HepG2 (cell line): ENCODE measurements around the gene TUBB3. TPM values are rescaled to one million over a fixed set of nuclear protein-coding genes. Genes with fewer than 3 reads are reported as not detected.

Experiments
- ATAC-seq: fragments of 200-7000 bp; cut with Tn5 transposase; 3 replicates; pipeline ENCODE4 v1.9.1; 2020; ENCODE audit warnings: mild to moderate bottlenecking, moderate library complexity
- BruUV-seq: library from RNA; stranded (reverse); fragments of 400-500 nt; replicated peaks from 2 replicates; lab custom pipeline; 2021; lab: Mats Ljungman, UMichigan
- CTCF ChIA-PET: fragments of 300-600 bp; formaldehyde crosslinking; extraction: SDS; loops from one replicate; lab custom pipeline; 2021; ENCODE audit warnings: low total read pairs, inconsistent platforms, low intra/inter-chr PET ratio; lab: Yijun Ruan, JAX
- POLR2A ChIA-PET: fragments of 350-600 bp; sonication (Branson Sonifier 250); formaldehyde crosslinking; loops from one replicate; lab custom pipeline; 2020; ENCODE audit warnings: antibody characterized with exemption, inconsistent platforms; lab: Yijun Ruan, JAX
- DNase-seq: peaks from one replicate; pipeline ENCODE4 v3.0.0-alpha.2; 2015; ENCODE audit warnings: low spot score
- FAIRE-seq: peaks from 3 replicates; lab custom pipeline; 2011; peaks lifted over from hg19 to GRCh38; lab: Jason Lieb, UNC
- H2AFZ ChIP-seq: one replicate; pipeline ENCODE4 v1.6.1; 2011; ENCODE audit warnings: low read length, inconsistent platforms
- H3K27ac ChIP-seq: fragments of 300-600 bp; 3 replicates; pipeline ENCODE4 v1.8.0; 2011; ENCODE audit warnings: mixed run types, mild to moderate bottlenecking, mixed read lengths, low read length, inconsistent platforms; ENCODE audit not compliant: insufficient read depth; ENCODE audit errors: extremely low read length
- H3K27me3 ChIP-seq, 2 experiments: fragments of 200-600 bp in 1 of 2; 2 replicates in 1 of 2; 3 replicates in 1 of 2; pipeline versions ENCODE4 v1.6.0 to v1.8.0; 2011; ENCODE audit warnings: low read length in 2 of 2, mild to moderate bottlenecking in 2 of 2, moderate library complexity in 2 of 2, inconsistent platforms in 1 of 2; ENCODE audit not compliant: insufficient read depth in 2 of 2, control insufficient read depth in 1 of 2
- H3K36me3 ChIP-seq, 2 experiments: fragments of 200-600 bp in 1 of 2; replicated peaks in 1 of 2; 2 replicates in 1 of 2; 3 replicates in 1 of 2; pipeline versions ENCODE4 v1.5.1 to v1.8.0; 2011; ENCODE audit warnings: low read length in 2 of 2, inconsistent platforms in 1 of 2; ENCODE audit not compliant: insufficient read depth in 2 of 2, control insufficient read depth in 1 of 2
- H3K4me1 ChIP-seq: 2 replicates; pipeline ENCODE4 v1.5.1; 2012; ENCODE audit warnings: low read length, inconsistent platforms; ENCODE audit not compliant: insufficient read depth
- H3K4me2 ChIP-seq: 2 replicates; pipeline ENCODE4 v1.6.0; 2011; ENCODE audit warnings: low read depth, low read length, inconsistent platforms
- H3K4me3 ChIP-seq, 3 experiments: fragments of 200-600 bp in 1 of 3; sonication (generic), shearing (Covaris generic) in 1 of 3; replicated peaks in 1 of 3; 2 replicates each; pipeline ENCODE4 v1.5.1; 2011 to 2016; ENCODE audit warnings: low read length in 3 of 3, inconsistent platforms in 2 of 3, low read depth in 2 of 3, mild to moderate bottlenecking in 2 of 3, control low read depth in 1 of 3, mixed read lengths in 1 of 3; ENCODE audit not compliant: insufficient read depth in 1 of 3
- H3K79me2 ChIP-seq: one replicate; pipeline ENCODE4 v1.6.1; 2011; ENCODE audit warnings: low read length, inconsistent platforms; ENCODE audit not compliant: insufficient read depth
- H3K9ac ChIP-seq: 2 replicates; pipeline ENCODE4 v1.6.0; 2011; ENCODE audit warnings: mild to moderate bottlenecking, low read depth, low read length, inconsistent platforms; ENCODE audit not compliant: insufficient read depth
- H3K9me3 ChIP-seq: 2 replicates; pipeline ENCODE4 v1.5.1; 2012; ENCODE audit warnings: mild to moderate bottlenecking, low read length
- H4K20me1 ChIP-seq: 2 replicates; pipeline ENCODE4 v1.6.0; 2011; ENCODE audit warnings: inconsistent platforms, mild to moderate bottlenecking, low read length, moderate library complexity; ENCODE audit not compliant: insufficient read depth
- ARNTL ChIP-seq: sonication (generic); formaldehyde crosslinking; IDR thresholded peaks from 2 replicates; pipeline ENCODE4 v1.4.0; 2020; ENCODE audit warnings: mild to moderate bottlenecking, missing genetic modification reagents
- ATAD3A ChIP-seq: sonication (generic); formaldehyde crosslinking; IDR thresholded peaks from 2 replicates; pipeline ENCODE4 v1.4.0; 2020; ENCODE audit warnings: missing genetic modification reagents
- GABPB1 ChIP-seq: IDR thresholded peaks from 2 replicates; pipeline ENCODE4 v1.6.1; 2016; ENCODE audit warnings: mild to moderate bottlenecking, missing genetic modification reagents, moderate library complexity, missing compliant biosample characterization
- KDM5B ChIP-seq: sonication (generic); formaldehyde crosslinking; IDR thresholded peaks from 2 replicates; pipeline ENCODE4 v1.4.0; 2020; ENCODE audit warnings: missing genetic modification reagents, mild to moderate bottlenecking, borderline replicate concordance
- NCOR1 ChIP-seq: fragments of 200-600 bp; sonication (generic); IDR thresholded peaks from 2 replicates; pipeline ENCODE4 v1.7.0; 2017; ENCODE audit warnings: antibody characterized with exemption, low read length, borderline replicate concordance
- NR1H2 ChIP-seq: sonication (generic); formaldehyde crosslinking; IDR thresholded peaks from 2 replicates; pipeline ENCODE4 v1.8.1; 2022; ENCODE audit warnings: low read depth, missing genetic modification reagents, borderline replicate concordance
- ZBTB8A ChIP-seq: sonication (generic); formaldehyde crosslinking; IDR thresholded peaks from 2 replicates; pipeline ENCODE4 v1.4.0; 2020; ENCODE audit warnings: mild to moderate bottlenecking, low read depth, missing genetic modification reagents, borderline replicate concordance
- ZFP36L1 ChIP-seq: sonication (generic); formaldehyde crosslinking; IDR thresholded peaks from 2 replicates; pipeline ENCODE4 v1.8.0; 2022; ENCODE audit warnings: mild to moderate bottlenecking, missing genetic modification reagents, moderate library complexity
- ZNF44 ChIP-seq: sonication (generic); formaldehyde crosslinking; IDR thresholded peaks from 2 replicates; pipeline ENCODE4 v1.5.1; 2020; ENCODE audit warnings: mild to moderate bottlenecking, missing genetic modification reagents
- ZNF616 ChIP-seq: sonication (generic); formaldehyde crosslinking; IDR thresholded peaks from 2 replicates; pipeline ENCODE4 v1.5.0; 2020; ENCODE audit warnings: low read depth, mild to moderate bottlenecking, missing genetic modification reagents
- WGBS: methylation state at CpG from one replicate; pipeline ENCODE4 v1.1.6; 2017; ENCODE audit warnings: low lambda C conversion rate; 5-methylcytosine and 5-hydroxymethylcytosine counted together
- in situ Hi-C: cut with HindIII; loops from 2 replicates; pipeline ENCODE4 v1.10.0; 2017; ENCODE audit warnings: low pct_unique_long_range_greater_than_20kb; ENCODE audit not compliant: extremely low pct_ligation_motif_present
- intact Hi-C: fragments of 100-400 bp; cut with micrococcal nuclease; formaldehyde crosslinking; loops from one replicate; pipeline ENCODE4 v1.10.0; 2022; ENCODE audit not compliant: unreplicated experiment
- polyA plus RNA-seq, 8 experiments: library from polyadenylated mRNA; depleted of rRNA in 3 of 8; stranded (reverse) in 7 of 8; unstranded in 1 of 8; fragments of >200 nt; fragmentation: Illumina TruSeq in 4 of 8; extraction: Trizol in 4 of 8; gene quantifications; 2 replicates each; pipeline versions ENCODE4 v1.2.1 to v1.2.3, GENCODE V29; 2011 to 2016; ENCODE audit warnings: low read depth in 4 of 8, missing spikeins in 1 of 8, mixed read lengths in 1 of 8; ENCODE audit not compliant: insufficient read depth in 1 of 8
- total RNA-seq, 5 experiments: library from RNA; depleted of rRNA; stranded (reverse); fragments of >200 nt; fragmentation: Illumina TruSeq; extraction: Trizol; gene quantifications; 2 replicates each; pipeline ENCODE4 v1.2.3, GENCODE V29; 2016; ENCODE audit warnings: low read depth in 1 of 5

Gene TUBB3
- total and polyA plus RNA-seq, 2 of the 13 experiments (the other 11 are each of a cell fraction or from before 2014, with no cell fraction given): 110 to 185 TPM

GRCh38 chr16:89957216-89957785, 34.2 kb downstream of the TUBB3 start:
- Histone ChIP-seq H3K9me3 (no peaks in the 10 kb centered on the region), H4K20me1 (no peaks in the 10 kb centered on the region), H3K9ac (no peak overlapping the region), H3K27me3 (no peaks in the 10 kb centered on the region), H3K4me2 (no peak overlapping the region), H3K27ac (no peak overlapping the region), H3K4me3 (no peak overlapping the region), H3K4me1 (no peaks in the 10 kb centered on the region), H2AFZ (no peak overlapping the region), H3K79me2 (no peaks in the 10 kb centered on the region), H3K36me3 (peaks cover 35 to 45% of the 10 kb centered on the region in 2 experiments)
- ChIA-PET POLR2A (interaction anchor here (0.6 to 1.9 kb wide), 2 partner anchors 35 to 79 kb away, joined by 4 to 6 read pairs; no protein-coding TSS in a partner anchor), CTCF (no interaction called here)
- intact Hi-C loops: no loop called here
- in situ Hi-C loops: no loop called here
- no peak for ATAC-seq
- FAIRE-seq: no peak
- TF ChIP-seq ZBTB8A (CRISPR knock-in tag): no peak
- no peak for TF ChIP-seq ZFP36L1 (CRISPR knock-in tag)
- no peak for TF ChIP-seq KDM5B
- TF ChIP-seq ARNTL (CRISPR knock-in tag): no peak
- TF ChIP-seq NCOR1: no peak
- no peak for TF ChIP-seq GABPB1 (CRISPR knock-in tag)
- no peak for TF ChIP-seq ZNF616
- no peak for TF ChIP-seq NR1H2
- no peak for TF ChIP-seq ZNF44 (CRISPR knock-in tag)
- no peak for TF ChIP-seq ATAD3A (CRISPR knock-in tag)
- no peak for DNase-seq
- no TSS peak for BruUV-seq
- WGBS: 93% methylated on average over 9 of the region's 23 CpGs
